ENCODE results near the gene SOD2. TPM values are rescaled to one million over a fixed set of nuclear protein-coding genes. Genes with fewer than 3 reads are reported as not detected.
"Not testable (repeated sequence)": the region's sequence is repeated elsewhere in the genome, so short reads cannot be mapped to it uniquely, and the experiment has no call there.

Gene SOD2
- total and polyA plus RNA-seq, 9 of the 15 experiments (the other 6 are each of a cell fraction or from before 2014, with no cell fraction given): 39.8 to 140 (median 95.8) TPM

GRCh38 chr6:159713984-159714383 lies 20.9 kb upstream of the SOD2 start (continued):
- TF ChIP-seq E4F1 (CRISPR knock-in tag; IDR thresholded peaks at IDR 0.05; ENCODE audit: borderline replicate concordance) (no peak), ATF1 (CRISPR knock-in tag; IDR thresholded peaks at IDR 0.05) (no peak), ATF1 (tag; IDR thresholded peaks at IDR 0.05) (no peak), E2F5 (CRISPR knock-in tag; IDR thresholded peaks at IDR 0.05) (no peak), ZNF280A (IDR thresholded peaks at IDR 0.05; ENCODE audit: low read depth, partially characterized antibody) (no peak)

GRCh38 chr6:159712389-159712788 lies 19.3 kb upstream of the SOD2 start:
- H3K9me1 ChIP-seq (ENCODE audit: control insufficient read depth, insufficient read depth, low read length); BruUV-seq (replicated peaks); in situ Hi-C loops (cut with MboI); H3K27me3 ChIP-seq (ENCODE audit: control insufficient read depth in 2 of 2, insufficient read depth in 2 of 2, low read length in 2 of 2); H3K9me3 ChIP-seq (replicated peaks; ENCODE audit: control insufficient read depth, insufficient read depth, low read depth, low read length); intact Hi-C loops (cut with micrococcal nuclease); H3K4me1 ChIP-seq (replicated peaks in 1 of 2; ENCODE audit: control insufficient read depth in 2 of 2, insufficient read depth in 2 of 2, low read length in 2 of 2); DNase-seq (ENCODE audit: extremely low read depth in 1 of 4, low spot score in 3 of 4); FAIRE-seq; H3K4me3 ChIP-seq; H2AFZ ChIP-seq (ENCODE audit: low read depth, low read length); H3K9ac ChIP-seq (ENCODE audit: insufficient read depth in 1 of 2, low read depth in 2 of 2, low read length in 2 of 2); H3K36me3 ChIP-seq (ENCODE audit: control insufficient read depth, insufficient read depth, low read length); H4K20me1 ChIP-seq (replicated peaks; ENCODE audit: control insufficient read depth, insufficient read depth, low read length); H3K4me2 ChIP-seq (ENCODE audit: insufficient read depth, low read length); H3K27ac ChIP-seq (ENCODE audit: extremely low read depth, low read depth, low read length); CTCF ChIA-PET (ENCODE audit: low intra/inter-chr PET ratio); ATAC-seq; H3K79me2 ChIP-seq (ENCODE audit: control insufficient read depth, insufficient read depth, low read length): not testable (repeated sequence)
- TF ChIP-seq HMBOX1 (IDR thresholded peaks at IDR 0.05): peak; percentile 96
- WGBS (ENCODE audit: insufficient coverage, low coverage, missing lambda C conversion rate): 7% methylated on average over 3 of the region's 3 CpGs
- POLR2A ChIA-PET: interaction anchor here (1.2 to 1.4 kb wide), 3 partner anchors 10 to 16 kb away, joined by 3 to 6 read pairs (median 3); partner anchors contain the start of gene WTAP
